ENCODE results near the gene JSRP1. TPM values are rescaled to one million over a fixed set of nuclear protein-coding genes. Genes with fewer than 3 reads are reported as not detected.

JSRP1 gene
- total and polyA plus RNA-seq, 2 experiments from 2014 or later: 2.4 to 3.1 TPM

- TF ChIP-seq ZNF462 (CRISPR knock-in tag; IDR thresholded peaks at IDR 0.05): no peak
- TF ChIP-seq CREB1 (CRISPR knock-in tag; IDR thresholded peaks at IDR 0.05; ENCODE audit: low read depth): no peak
- TF ChIP-seq EZH2 (IDR thresholded peaks at IDR 0.05; ENCODE audit: low read depth, unreplicated experiment): no peak
- no peak for TF ChIP-seq EZH2phosphoT487 (IDR thresholded peaks at IDR 0.05; ENCODE audit: unreplicated experiment)
- TF ChIP-seq NANOG (IDR thresholded peaks at IDR 0.05; ENCODE audit: borderline replicate concordance): no peak
Observed at GRCh38 chr19:2209408-2209807, 46.8 kb downstream of the JSRP1 start (continued).

GRCh38 chr19:2208975-2209374 lies 47.2 kb downstream of the JSRP1 start:
- Mint-ChIP-seq H3K4me1 (peaks cover 3% of the 10 kb centered on the region; the same call in 2 of the 3 replicates), H3K36me3 (ENCODE audit: low read depth) (peaks cover 36% of the 10 kb centered on the region), H3K27me3 (ENCODE audit: insufficient read depth, low read depth, poor library complexity) (no peaks in the 10 kb centered on the region), H3K9me3 (no peaks in the 10 kb centered on the region; the same call in 2 of the 3 replicates), H3K4me3 (no peak overlapping the region), H3K27ac (no peak overlapping the region)
- Histone ChIP-seq H3K27ac (ENCODE audit: low read depth) (peak overlapping the region; percentile 50; the same call in 1 of the 2 replicates), H4K20me1 (replicated peaks; ENCODE audit: insufficient read depth) (0 out of 2 replicates have a peak, but pooled peaks cover 10% of the 10 kb centered on the region), H3K4me3 (no peak overlapping the region), H3F3A (replicated peaks; ENCODE audit: low read depth) (no peaks in the 10 kb centered on the region), H3K4me2 (no peak overlapping the region), H3K27me3 (ENCODE audit: insufficient read depth) (no peaks in the 10 kb centered on the region), H3K36me3 (ENCODE audit: insufficient read depth) (peaks cover 6% of the 10 kb centered on the region; the same call in 1 of the 2 replicates), H3K4me1 (ENCODE audit: insufficient read depth) (peaks cover 5% of the 10 kb centered on the region; the same call in 1 of the 2 replicates), H3K9me2 (ENCODE audit: insufficient read depth) (no peaks in the 10 kb centered on the region), H2AFZ (no peak overlapping the region), H3K79me2 (replicated peaks; ENCODE audit: insufficient read depth) (0 out of 2 replicates have a peak, but pooled peaks cover 4% of the 10 kb centered on the region)
- ATAC-seq (no peak), DNase-seq (ENCODE audit: low spot score) (no peak)
- no peak for TF ChIP-seq POLR2AphosphoS5 (IDR thresholded peaks at IDR 0.05; ENCODE audit: low read depth)
- TF ChIP-seq CREB1 (CRISPR knock-in tag; IDR thresholded peaks at IDR 0.05; ENCODE audit: low read depth): no peak
- no peak for TF ChIP-seq ZNF331 (CRISPR knock-in tag; IDR thresholded peaks at IDR 0.05; ENCODE audit: low read depth)
- TF ChIP-seq STAT1 (IDR thresholded peaks at IDR 0.05; ENCODE audit: unreplicated experiment): no peak
- no peak for TF ChIP-seq ETS1 (IDR thresholded peaks at IDR 0.05)
- TF ChIP-seq NANOG (IDR thresholded peaks at IDR 0.05; ENCODE audit: borderline replicate concordance): no peak

Data from GM23338 (cell line).